SU-DHL-6 (cell line): Measurements from ENCODE around the gene ST8SIA3.

Experiments used
- H2AFZ ChIP-seq: fragments of 200-600 bp; sonication (generic); 2 replicates; pipeline ENCODE4 v1.6.1; 2014; ENCODE audit warnings: low read depth, mild to moderate bottlenecking, moderate library complexity, mixed read lengths, antibody characterized with exemption, low read length; ENCODE audit not compliant: severe bottlenecking
- H3F3A ChIP-seq: fragments of 200-600 bp; shearing (Covaris generic); 2 replicates; pipeline ENCODE4 v1.6.0; 2016; ENCODE audit warnings: antibody characterized with exemption, mild to moderate bottlenecking; ENCODE audit not compliant: insufficient read depth
- H3K27ac ChIP-seq: fragments of 200-600 bp; sonication (generic); 2 replicates; pipeline ENCODE4 v1.5.1; 2016; ENCODE audit warnings: low read depth, mild to moderate bottlenecking, low read length, moderate library complexity, mixed read lengths
- H3K27me3 ChIP-seq: fragments of 200-600 bp; sonication (generic), shearing (Covaris generic); 2 replicates; pipeline ENCODE4 v1.6.0; 2014; ENCODE audit warnings: mild to moderate bottlenecking, low read length
- H3K36me3 ChIP-seq: fragments of 200-600 bp; sonication (generic); 2 replicates; pipeline ENCODE4 v1.6.1; 2014; ENCODE audit warnings: mild to moderate bottlenecking, low read length, mixed read lengths
- H3K4me2 ChIP-seq: fragments of 300-600, 200-600 bp; shearing (Covaris generic), sonication (generic); 2 replicates; pipeline ENCODE4 v1.6.0; 2014; ENCODE audit warnings: low read length, low read depth, mild to moderate bottlenecking; ENCODE audit not compliant: poor library complexity, severe bottlenecking
- H3K4me3 ChIP-seq: fragments of 200-600 bp; sonication (generic); 2 replicates; pipeline ENCODE4 v1.5.1; 2014; ENCODE audit warnings: antibody characterized with exemption, low read length, mild to moderate bottlenecking, mixed read lengths; ENCODE audit not compliant: insufficient read depth, poor library complexity, severe bottlenecking
- H3K79me2 ChIP-seq: fragments of 200-600 bp; sonication (generic); 2 replicates; pipeline ENCODE4 v1.6.1; 2014; ENCODE audit warnings: mild to moderate bottlenecking, low read length, moderate library complexity; ENCODE audit not compliant: insufficient read depth
- H3K9ac ChIP-seq: fragments of 200-600 bp; sonication (generic); 2 replicates; pipeline ENCODE4 v1.7.0; 2014; ENCODE audit warnings: mild to moderate bottlenecking, low read length
- H3K9me2 ChIP-seq: fragments of 200-600 bp; sonication (generic); replicated peaks from 2 replicates; pipeline ENCODE4 v1.6.1; 2014; ENCODE audit warnings: low read length; ENCODE audit not compliant: insufficient read depth
- H3K9me3 ChIP-seq: fragments of 200-600 bp; sonication (generic); 2 replicates; pipeline ENCODE4 v1.6.1; 2014; ENCODE audit warnings: low read length, mixed read lengths; ENCODE audit not compliant: insufficient read depth
- H4K20me1 ChIP-seq: fragments of 200-600 bp; sonication (generic); 2 replicates; pipeline ENCODE4 v1.6.1; 2014; ENCODE audit warnings: low read depth, mild to moderate bottlenecking, antibody characterized with exemption, low read length, moderate library complexity, mixed read lengths
- EZH2phosphoT487 ChIP-seq: fragments of 200-600 bp; sonication (generic), shearing (Covaris generic); conservative IDR thresholded peaks from 2 replicates; pipeline ENCODE4 v1.6.1; 2018; ENCODE audit warnings: mild to moderate bottlenecking, antibody characterized with exemption, low read length, moderate library complexity, mixed read lengths
- TF ChIP-seq, protein P1 (sequence below): fragments of 200-600 bp; sonication (generic); IDR thresholded peaks from one replicate; pipeline ENCODE4 v1.5.1; 2017; ENCODE audit warnings: antibody characterized with exemption, mild to moderate bottlenecking, low read length, moderate library complexity; ENCODE audit not compliant: insufficient read depth, poor library complexity, severe bottlenecking

ST8SIA3 gene

GRCh38 chr18:57337890-57338289 is 14.5 kb upstream of the ST8SIA3 start:
- H3K36me3 ChIP-seq = no peaks in the 10 kb centered on the region
- TF ChIP-seq EZH2phosphoT487 = no peak
- TF ChIP-seq, protein P1, sequence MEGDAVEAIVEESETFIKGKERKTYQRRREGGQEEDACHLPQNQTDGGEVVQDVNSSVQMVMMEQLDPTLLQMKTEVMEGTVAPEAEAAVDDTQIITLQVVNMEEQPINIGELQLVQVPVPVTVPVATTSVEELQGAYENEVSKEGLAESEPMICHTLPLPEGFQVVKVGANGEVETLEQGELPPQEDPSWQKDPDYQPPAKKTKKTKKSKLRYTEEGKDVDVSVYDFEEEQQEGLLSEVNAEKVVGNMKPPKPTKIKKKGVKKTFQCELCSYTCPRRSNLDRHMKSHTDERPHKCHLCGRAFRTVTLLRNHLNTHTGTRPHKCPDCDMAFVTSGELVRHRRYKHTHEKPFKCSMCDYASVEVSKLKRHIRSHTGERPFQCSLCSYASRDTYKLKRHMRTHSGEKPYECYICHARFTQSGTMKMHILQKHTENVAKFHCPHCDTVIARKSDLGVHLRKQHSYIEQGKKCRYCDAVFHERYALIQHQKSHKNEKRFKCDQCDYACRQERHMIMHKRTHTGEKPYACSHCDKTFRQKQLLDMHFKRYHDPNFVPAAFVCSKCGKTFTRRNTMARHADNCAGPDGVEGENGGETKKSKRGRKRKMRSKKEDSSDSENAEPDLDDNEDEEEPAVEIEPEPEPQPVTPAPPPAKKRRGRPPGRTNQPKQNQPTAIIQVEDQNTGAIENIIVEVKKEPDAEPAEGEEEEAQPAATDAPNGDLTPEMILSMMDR = no peak
- H4K20me1 ChIP-seq = no peaks in the 10 kb centered on the region
- no peak overlapping the region for H3K27ac ChIP-seq
- H3K4me3 ChIP-seq = no peak overlapping the region
- H3K27me3 ChIP-seq = 0 out of 2 replicates have a peak, but pooled peaks cover 3% of the 10 kb centered on the region
- no peaks in the 10 kb centered on the region for H3F3A ChIP-seq
- H3K79me2 ChIP-seq = no peaks in the 10 kb centered on the region
- no peaks in the 10 kb centered on the region for H3K9me3 ChIP-seq
- H2AFZ ChIP-seq = no peak overlapping the region
- H3K4me2 ChIP-seq = no peak overlapping the region
- H3K9me2 ChIP-seq = no peaks in the 10 kb centered on the region
- no peak overlapping the region for H3K9ac ChIP-seq

- H4K20me1 ChIP-seq = no peaks in the 10 kb centered on the region
- no peaks in the 10 kb centered on the region for H3K79me2 ChIP-seq
- TF ChIP-seq EZH2phosphoT487 = no peak
- TF ChIP-seq, protein P1 = no peak
- no peak overlapping the region for H3K9ac ChIP-seq
- no peaks in the 10 kb centered on the region for H3K36me3 ChIP-seq
- no peak overlapping the region for H3K27ac ChIP-seq
- no peaks in the 10 kb centered on the region for H3F3A ChIP-seq
- no peaks in the 10 kb centered on the region for H3K9me3 ChIP-seq
- H3K4me2 ChIP-seq = no peak overlapping the region
- 0 out of 2 replicates have a peak, but pooled peaks cover 3% of the 10 kb centered on the region for H3K27me3 ChIP-seq
- no peaks in the 10 kb centered on the region for H3K9me2 ChIP-seq
- H2AFZ ChIP-seq = no peak overlapping the region
- no peak overlapping the region for H3K4me3 ChIP-seq
Observed at GRCh38 chr18:57343833-57344232, 8.5 kb upstream of the ST8SIA3 start.

- no peak overlapping the region for H3K27ac ChIP-seq
- H3K79me2 ChIP-seq = no peaks in the 10 kb centered on the region
- no peaks in the 10 kb centered on the region for H3F3A ChIP-seq
- H3K4me2 ChIP-seq = no peak overlapping the region
- no peaks in the 10 kb centered on the region for H4K20me1 ChIP-seq
- no peak for TF ChIP-seq EZH2phosphoT487
- TF ChIP-seq, protein P1 = no peak
- H3K9me2 ChIP-seq = no peaks in the 10 kb centered on the region
- H3K4me3 ChIP-seq = no peak overlapping the region
- H3K9ac ChIP-seq = no peak overlapping the region
- no peak overlapping the region for H2AFZ ChIP-seq
- no peaks in the 10 kb centered on the region for H3K36me3 ChIP-seq
- H3K27me3 ChIP-seq = 0 out of 2 replicates have a peak, but pooled peaks cover 3% of the 10 kb centered on the region
- no peaks in the 10 kb centered on the region for H3K9me3 ChIP-seq
Observed at GRCh38 chr18:57346876-57347275, 5.5 kb upstream of the ST8SIA3 start.

GRCh38 chr18:57347784-57348183 is 4.6 kb upstream of the ST8SIA3 start:
- Histone ChIP-seq H3K79me2 (no peaks in the 10 kb centered on the region), H3F3A (no peaks in the 10 kb centered on the region), H3K4me3 (no peak overlapping the region), H3K9me2 (no peaks in the 10 kb centered on the region), H3K9ac (no peak overlapping the region), H3K9me3 (no peaks in the 10 kb centered on the region), H4K20me1 (no peaks in the 10 kb centered on the region), H3K27me3 (no peaks in the 10 kb centered on the region), H3K27ac (no peak overlapping the region), H2AFZ (no peak overlapping the region), H3K36me3 (no peaks in the 10 kb centered on the region), H3K4me2 (no peak overlapping the region)
- TF ChIP-seq, protein P1 = no peak
- TF ChIP-seq EZH2phosphoT487 = no peak
